ENCODE results near the gene ZNF853.

ZNF853 gene

DNA sequence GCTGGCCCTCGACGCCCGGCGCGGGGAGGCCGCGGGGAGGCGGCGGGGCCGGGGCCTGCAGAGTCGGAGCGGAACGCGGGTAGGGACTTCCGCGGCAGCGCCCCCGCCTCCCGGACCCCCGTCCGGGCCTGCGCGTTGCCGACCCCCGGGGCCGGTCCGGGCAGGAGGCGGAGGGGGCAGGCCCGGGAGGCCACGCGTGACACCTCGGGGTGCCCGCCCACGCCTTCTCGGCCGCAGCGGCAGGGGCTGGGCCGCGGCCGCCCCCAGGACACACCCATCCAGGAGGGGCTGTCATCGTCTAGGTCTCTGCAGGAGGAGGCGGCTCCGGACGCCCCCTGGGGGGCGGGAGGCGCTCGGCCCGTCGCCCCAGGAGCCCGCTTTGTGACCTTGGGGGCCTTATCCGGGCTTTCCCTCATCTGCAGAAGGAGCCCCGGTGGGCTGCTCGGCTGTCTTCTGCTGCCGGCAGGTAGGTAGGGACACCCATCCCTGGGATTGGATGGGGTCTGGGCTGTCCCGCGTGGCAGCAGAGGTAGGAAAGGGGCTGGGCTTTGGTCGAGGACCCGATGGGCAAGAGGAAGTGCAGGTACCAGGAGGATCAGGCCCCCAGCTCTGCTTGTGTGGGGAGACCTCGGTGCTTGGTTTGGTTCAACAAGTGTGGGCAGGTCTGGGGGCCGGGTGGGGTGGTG lies 22.3 kb downstream of the ZNF853 start:
- DNase-seq, result peak; percentile 54

DNA sequence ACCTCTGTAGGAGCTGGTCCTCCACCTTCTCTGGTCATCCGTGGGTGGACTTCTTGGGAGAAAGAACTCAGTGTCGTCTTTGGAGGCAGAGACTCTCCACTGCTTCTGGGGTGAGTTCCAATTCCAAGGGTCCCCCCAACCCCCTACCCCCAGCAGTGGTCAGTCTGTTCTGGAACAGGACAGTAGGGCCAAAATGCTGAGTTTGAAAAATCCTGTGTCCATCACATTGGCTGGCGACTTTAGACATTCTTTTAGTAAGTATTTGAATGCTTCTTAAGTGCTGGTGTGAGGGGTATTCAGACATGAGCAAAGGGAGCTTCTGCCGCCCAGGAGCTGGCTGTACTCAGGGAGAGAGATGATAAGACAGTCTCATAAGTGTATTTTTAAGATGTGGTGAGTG lies 23.6 kb downstream of the ZNF853 start:
- no peak for DNase-seq

DNA sequence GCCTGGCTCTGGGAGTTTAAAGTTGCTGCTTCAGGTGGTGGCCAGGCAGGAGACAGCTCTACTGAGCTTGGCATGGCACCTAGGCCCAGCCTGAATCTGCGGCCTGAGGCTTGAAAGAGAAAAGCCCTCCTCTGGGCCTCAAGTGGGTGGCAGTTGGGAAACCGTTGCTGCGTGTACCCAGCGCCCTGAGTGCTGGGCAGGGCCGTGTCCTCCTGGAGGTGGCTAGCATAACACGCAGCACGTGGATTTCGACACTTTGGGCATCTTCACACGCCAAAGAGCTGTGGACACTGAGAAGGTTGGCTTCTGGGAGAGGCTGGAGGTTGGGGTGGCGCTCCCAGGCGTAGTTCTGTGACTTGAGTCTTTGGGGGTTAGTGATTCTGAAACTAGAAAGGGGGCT lies 24.2 kb downstream of the ZNF853 start:
- no peak for DNase-seq

DNA sequence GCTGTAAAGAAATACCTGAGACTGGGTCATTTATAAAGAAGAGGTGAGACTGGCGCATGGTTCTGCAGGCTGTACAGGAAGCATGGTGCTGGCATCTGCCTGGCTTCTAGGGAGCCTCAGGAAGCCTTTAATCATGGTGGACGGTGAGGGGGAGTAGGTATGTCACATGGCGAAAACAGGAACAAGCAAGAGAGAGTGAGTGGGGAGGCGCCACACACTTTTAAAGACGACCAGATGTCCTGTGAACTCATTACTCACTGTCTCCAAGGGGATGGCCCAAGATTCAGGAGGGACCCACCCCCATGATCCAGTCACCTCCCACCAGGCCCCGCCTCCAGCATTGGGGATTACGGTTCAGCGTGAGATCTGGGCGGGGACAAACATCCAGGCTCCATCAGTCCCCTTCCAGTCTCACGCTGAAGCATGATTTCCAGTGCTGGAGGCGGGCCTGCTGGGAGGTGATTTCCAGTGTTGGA lies 24.9 kb downstream of the ZNF853 start:
- peak; percentile 37 for DNase-seq

DNA sequence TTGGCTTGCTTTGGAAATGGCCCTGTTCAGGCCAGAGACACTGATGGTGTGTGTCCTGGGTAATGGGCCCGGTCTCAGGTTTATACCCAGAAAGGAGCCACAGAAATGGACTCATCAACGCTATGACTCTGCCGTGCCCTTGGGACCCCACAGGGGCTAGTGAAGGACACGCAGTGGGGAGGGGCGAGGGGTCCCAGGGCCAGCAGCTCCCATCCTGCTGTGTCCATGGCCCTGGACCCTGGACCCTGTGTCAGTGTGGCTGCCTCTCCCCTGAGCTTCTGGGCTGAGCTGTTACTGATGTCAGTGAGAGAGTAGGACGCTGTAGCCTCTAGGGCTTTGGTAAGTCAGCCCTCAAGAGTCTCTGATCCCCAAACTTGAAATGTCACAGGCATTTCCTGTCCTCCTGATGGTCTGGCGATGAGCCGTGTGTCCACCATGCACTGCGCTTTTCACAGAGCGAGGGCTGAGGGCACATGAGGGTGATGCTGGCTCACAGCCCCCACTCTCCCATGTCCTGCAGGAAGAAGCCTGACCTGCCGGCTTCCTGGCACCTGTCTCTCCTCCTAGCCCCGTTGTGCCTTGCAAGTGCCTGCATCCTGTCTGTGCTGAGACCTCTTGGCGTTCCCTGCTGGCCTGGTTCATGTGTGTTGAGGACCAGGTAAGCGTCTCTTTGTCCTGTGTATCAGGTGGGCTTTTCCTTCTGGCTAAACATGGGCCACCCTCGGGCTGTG lies 26.1 kb downstream of the ZNF853 start:
- no peak for DNase-seq

DNA sequence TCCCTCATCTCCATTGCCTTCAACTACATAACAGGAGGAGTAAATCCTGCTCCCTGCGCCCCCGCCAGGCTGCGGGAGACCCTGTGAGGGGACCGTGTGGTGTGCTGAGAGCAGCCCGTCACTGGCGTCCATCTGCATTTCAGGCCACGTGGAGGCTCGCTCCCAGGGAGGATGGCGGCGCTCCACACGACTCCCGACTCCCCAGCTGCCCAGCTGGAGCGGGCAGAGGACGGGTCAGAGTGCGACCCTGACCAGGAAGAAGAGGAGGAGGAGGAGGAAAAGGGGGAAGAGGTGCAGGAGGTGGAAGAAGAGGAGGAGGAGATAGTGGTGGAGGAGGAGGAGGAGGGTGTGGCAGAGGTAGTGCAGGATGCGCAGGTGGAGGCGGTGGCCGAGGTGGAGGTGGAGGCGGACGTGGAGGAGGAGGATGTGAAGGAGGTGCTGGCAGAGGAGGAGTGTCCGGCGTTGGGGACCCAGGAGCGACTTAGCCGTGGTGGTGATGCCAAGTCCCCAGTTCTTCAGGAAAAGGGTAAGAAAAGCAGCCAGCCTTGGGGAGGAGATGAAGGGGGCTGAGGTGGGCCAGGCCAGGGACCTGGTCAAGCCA lies 26.9 kb downstream of the ZNF853 start:
- DNase-seq, result no peak

DNA sequence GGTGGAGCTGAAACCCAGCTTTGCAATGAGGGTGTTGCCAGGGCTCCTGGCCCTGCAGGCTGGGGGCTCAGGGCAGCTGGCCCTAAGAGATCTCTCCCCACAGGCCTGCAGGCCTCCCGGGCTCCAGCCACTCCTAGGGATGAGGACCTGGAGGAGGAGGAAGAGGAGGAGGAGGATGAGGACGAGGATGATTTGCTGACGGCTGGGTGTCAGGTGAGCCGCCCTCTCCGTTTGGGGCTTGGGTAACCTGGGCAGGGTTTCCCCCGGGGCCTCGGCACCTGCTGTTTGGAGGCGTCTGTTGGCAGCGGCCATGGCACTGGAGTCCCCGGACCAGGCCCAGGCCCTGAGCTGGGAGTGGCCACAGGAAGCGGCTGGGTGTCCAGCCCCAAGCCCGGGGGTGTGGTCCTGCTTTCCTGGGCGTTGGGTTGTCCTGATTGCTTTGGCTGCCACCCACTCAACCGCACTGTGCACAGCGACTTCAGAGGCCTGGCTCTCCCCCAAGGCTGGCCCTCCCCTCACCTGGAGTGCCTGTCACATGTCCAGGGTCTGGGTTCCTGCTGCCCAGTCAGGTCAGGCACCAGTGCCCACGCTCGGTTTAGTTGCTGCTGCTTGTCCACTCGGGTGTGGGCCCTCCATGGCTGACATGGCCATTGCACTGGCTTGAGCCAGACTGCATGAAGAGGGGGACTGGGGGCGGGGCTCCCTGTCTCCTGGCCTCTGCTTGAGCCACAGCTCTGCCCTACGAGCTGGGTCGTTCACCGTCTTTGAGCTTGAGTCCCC lies 27.6 kb downstream of the ZNF853 start:
- no peak for DNase-seq

DNA sequence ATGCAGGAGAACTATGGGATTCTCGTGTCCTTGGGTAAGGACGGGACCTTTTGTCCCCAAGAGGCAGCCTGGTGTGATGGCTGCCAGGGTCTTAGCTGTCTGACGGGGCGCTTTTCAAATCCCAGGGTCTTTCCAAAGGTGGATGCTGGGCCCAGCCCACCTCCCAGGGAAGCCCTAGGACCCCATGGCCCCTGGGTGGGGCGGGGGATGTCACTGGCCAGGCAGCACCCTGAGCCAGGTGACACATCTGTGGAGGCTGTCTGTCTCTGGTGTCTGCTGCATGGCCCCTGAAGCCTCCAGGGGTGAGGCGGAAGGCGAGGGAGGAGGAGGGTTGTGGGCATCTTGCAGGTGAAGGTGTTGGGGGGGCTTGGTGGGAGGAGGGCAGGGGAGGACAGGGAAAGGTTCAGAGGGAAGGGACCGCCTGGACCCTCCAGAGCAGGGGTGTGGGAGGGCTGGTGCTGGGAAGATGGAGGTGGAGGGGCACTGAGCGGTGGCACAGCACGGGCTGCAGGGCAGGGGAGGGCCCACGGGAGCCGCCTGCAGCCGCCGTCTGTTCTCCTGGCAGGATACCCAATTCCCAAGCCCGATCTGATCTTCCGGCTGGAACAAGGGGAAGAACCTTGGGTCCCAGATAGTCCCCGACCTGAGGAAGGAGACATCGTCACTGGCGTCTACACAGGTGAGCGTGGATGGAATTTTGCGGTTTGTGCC lies 28.7 kb downstream of the ZNF853 start:
- DNase-seq, result no peak

DNA sequence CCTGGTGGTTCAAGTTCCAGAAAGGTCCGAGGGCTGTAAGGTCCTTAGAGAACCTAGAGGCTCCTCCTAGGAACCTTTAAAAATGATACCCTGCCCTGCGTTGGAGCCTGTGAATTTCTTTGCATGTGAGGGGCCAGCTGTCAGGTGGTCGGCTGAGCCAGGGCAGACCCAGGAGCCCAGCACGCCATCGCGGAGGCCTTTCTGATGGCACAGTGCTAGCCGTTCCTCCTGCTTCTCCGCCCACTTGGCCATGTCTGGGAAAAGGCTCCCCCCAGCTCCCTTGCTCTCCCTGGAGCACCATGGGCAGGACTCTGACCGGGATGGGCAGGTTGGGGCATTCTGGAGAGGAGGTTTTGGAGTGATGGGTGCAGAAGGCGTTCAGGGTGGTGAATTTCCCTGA lies 29.3 kb downstream of the ZNF853 start:
- DNase-seq, result no peak

DNA sequence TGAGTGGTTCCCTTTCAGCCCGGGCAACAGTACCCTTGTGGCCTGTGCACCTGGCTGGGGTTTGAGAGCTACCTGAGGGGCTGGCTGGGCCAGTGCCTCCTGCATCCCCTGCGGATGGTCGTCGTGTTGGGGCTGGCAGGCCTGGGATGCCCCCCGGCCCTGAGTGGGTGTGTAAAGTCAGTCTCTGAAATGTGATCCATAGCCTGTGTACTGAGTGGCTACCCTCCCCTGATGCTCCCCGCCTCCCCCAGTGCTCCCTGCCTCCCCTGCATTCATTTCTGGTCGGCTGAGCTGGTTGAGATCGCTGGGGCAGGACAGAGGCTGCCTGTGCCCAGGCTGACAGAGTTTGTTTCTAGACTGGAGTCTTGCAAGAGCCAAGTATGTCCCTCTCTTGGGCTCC lies 31.1 kb downstream of the ZNF853 start:
- no peak for DNase-seq

DNA sequence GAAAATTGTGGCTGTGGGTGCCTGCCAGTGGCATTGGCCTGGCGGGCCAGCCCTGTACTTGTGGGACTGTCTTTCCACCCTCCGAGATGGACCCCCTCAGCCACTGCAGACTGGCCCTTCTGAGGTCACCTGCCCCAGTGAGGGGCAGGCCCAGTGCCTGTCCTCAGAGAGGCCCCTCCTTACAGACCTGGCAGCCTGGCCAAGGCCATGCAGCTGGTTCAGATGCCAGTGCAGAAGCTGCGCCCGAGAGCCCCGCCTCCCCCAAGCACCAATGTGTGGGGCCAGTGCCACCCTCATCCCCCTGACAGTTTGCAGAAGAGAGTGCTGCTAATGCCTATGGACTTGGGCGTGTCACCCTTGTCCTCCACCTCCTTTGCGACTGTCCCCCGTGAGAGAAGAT lies 31.7 kb downstream of the ZNF853 start:
- DNase-seq, result no peak

DNA sequence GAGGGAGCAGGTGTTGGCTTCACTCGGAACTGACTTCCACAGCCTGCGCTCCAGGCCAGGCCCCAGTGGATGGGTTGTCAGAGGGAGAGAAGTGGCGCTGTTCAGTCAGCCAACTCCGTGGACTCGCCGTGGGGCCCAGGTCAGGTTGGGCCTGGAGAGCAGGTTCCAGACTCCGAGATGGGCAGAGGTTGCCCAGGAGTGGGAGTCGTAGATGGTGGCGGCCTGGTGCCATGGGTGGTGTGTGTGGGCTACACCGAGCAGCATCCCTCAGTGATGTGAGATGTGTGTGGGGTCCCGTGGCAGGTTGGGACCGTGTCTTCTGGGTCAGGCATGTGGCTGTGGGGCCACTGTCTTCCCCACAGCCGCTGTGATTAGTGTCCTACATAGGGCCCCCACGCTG lies 32.1 kb downstream of the ZNF853 start:
- DNase-seq, result no peak

DNA sequence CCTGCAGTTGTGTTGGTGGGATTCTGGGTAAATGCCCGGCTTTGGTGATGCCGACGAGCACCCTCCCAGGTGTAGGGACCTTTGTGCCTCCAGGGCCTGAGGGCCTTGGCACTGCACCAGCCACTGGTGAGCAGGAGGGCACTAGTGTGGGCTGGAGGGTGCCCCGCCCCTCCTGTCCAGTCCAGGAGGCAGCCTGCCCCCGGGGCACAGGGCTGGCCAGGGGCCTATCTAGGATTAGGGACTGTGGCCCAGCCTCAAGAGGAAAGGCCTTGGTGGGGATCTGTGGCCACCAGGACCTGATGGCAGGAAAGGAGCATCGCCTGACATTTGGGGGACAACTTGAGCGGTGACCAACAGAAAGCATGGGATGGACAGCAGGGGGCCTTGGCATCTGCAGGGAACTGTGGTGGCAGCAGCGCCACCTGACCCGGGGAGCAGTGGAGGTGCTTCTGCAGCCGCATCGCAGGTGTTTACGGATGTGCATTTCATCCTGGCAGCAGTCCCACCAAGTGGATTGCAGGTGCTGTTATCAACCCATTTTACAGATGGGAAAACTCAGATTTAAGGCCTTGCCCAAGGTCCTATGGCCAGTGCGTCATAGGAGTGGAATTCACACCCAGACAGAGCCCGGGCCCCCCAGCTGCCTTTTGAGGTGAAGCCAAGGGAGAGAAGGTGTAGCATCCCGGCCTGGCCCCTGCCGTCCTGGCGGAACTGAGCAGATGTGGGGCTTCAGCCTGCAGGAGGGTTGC lies 32.8 kb downstream of the ZNF853 start:
- DNase-seq, result no peak

DNA sequence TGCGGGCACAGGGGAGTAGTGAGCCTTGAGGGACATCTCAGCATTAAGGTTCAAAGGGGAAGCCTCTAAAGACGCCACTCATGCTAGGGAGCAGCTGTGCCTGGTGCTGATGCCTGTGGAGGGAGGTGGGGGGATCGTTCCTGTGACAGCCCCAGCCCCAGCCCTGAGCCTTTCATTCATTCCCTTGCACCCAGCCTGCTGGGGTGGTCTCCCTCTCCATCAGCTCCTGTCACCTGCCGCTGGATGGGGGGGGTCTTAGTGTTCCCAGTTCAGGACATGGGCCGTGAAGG lies 33.4 kb downstream of the ZNF853 start:
- DNase-seq, result no peak

DNA sequence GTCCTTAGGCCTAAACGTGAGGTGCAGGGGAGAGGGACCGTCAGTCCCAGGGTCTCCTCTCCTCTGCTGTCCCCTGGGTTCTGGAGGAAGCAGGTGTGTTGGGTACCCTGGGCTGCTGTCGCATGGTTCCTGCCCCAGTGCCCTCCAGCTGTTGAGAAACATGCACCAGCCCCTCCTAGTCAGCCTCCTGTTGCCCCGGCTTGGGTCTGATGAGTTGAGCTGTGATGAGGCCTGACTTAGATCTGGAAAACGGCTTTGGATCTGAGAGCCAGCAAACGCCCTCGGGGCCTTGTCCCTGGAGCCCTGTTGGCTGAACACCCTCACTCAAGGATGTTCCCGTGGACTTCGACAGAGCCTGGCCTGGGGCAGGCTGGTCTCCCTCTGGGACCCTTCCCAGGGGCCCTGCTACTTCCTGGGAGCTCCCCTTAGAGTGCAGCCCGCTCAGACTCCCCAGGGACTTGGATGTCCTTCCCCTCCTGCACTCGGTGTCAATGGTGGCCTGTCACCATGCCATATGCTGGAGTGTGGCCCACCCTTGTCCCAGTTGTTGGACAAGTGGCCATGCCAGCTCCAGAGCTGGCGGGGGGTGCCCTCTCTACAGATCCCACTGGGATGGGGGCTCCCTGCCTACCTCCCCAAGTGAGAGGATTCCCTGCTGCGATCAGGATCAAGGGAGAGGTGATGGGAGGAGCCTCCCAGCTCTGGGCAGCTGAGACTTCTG lies 34.0 kb downstream of the ZNF853 start:
- no peak for DNase-seq

DNA sequence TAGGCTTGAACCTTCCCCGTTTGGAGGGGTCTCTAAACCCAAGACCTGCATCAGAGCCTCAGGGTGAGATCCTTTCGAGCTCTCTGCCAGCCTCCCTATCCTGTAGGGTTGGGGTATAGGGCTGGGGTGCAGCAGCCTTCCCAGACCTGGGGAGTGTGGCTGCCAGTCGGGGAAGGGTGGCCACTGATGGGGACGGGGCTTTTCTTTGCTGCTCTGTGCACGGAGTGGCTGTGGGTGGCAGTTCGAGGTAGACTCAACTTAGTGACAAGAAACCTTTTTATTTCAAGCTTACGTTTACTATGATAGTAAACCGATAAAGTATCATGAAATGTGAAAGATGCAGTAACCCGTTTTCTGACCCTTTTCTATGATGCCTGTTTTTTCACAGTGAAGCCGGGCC lies 34.7 kb downstream of the ZNF853 start:
- no peak for DNase-seq

DNA sequence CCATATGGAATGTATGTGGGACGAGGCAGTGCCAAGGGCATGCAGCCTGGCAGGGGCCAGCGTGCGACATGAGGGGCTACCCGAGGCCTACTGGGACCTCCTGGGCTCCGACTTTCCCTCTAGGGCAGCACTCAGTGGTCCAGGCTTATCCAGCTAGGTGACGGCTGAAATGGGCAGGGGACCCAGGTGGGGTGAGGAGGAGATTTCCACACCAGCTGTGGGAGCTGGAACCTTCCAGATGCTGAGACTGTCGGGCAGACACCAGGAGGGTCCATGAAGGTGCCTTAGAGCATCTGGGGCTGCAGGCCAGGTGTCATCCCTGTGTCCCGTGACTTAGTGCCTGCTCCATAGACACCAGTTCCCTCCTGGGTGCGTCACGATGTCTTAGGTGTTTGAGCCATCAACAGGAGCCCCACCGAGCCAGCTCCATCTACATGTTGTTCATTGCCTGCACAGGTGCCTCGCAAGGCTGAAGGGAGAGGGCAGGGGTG lies 35.2 kb downstream of the ZNF853 start:
- no peak for DNase-seq

DNA sequence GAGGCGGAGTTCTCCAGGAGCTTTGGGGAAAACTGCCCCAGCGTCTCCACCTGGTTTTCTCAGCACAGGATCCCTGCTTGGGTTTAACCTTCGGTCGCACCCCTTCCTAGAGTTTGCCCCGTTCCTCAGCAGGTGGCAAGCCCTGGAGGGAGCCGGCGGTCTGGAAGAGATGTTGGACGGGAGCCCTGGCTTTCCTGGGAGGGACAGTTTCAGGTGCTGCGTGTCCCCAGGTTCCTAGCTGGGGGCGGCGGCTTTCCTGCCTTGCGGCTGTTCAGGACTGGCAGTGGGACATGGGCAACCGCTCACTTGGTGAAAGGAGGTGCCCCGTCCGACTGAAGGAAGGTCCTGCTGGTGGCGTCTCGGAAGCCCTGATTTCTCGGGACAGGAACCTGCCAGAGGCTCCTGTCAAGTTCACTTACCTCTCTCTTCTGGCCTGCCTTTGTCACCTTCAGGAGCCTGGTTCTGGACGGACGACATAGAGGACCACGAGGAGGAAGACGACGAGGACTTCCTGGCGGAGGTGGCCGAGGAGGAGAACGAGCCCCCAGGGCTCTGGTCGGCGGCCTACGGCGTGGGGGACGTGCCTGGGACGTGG lies 36.5 kb downstream of the ZNF853 start:
- DNase-seq, result no peak

DNA sequence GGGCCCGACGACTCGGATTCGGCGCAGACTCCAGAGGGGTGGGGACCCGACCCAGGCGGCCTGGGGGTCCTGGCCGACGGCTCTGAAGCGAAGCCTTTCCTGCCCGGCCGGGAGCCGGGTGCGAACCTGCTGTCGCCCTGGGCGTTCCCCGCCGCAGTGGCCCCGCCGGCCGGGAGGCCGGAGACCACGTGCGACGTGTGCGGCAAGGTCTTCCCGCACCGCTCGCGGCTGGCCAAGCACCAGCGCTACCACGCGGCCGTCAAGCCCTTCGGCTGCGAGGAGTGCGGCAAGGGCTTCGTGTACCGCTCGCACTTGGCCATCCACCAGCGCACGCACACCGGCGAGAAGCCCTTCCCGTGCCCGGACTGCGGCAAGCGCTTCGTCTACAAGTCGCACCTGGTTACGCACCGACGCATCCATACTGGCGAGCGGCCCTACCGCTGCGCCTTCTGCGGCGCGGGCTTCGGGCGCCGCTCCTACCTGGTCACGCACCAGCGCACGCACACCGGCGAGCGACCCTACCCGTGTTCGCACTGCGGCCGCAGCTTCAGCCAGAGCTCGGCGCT lies 37.1 kb downstream of the ZNF853 start:
- DNase-seq, result no peak

All from stimulated activated CD4-positive, alpha-beta T cell treated with anti-CD3 and anti-CD28 coated beads, Interleukin-12 subunit alpha, Interleukin-12 subunit beta, amount 100 ng/mL, for 4 hours (primary cell).